Astrocyte (in vitro differentiated cells and primary cell): ENCODE results near the gene GALNT18.

Source experiments
- CTCF ChIP-seq: IDR thresholded peaks from 2 replicates; pipeline ENCODE4 v1.5.1; 2011; ENCODE audit warnings: low read depth, mild to moderate bottlenecking, inconsistent platforms, low read length, moderate library complexity; ENCODE audit not compliant: insufficient read depth
- EZH2 ChIP-seq: IDR thresholded peaks from 2 replicates; pipeline ENCODE4 v1.6.1; 2012; ENCODE audit warnings: mild to moderate bottlenecking, low read length, inconsistent platforms; ENCODE audit not compliant: insufficient read depth

- no peak for TF ChIP-seq CTCF
- no peak for TF ChIP-seq EZH2
These were observed 353.1 kb downstream of the GALNT18 start for GRCh38 chr11:11268706-11269105.
